AG09309 (cell line): ENCODE data around the gene DNAI1.

Experiments
- DNase-seq: peaks from one replicate; pipeline ENCODE4 v3.0.0-alpha.2; 2010; ENCODE audit warnings: low read depth
- H3K4me3 ChIP-seq: 2 replicates; pipeline ENCODE4 v1.5.1; 2011; ENCODE audit warnings: mild to moderate bottlenecking, low read depth, low read length, moderate library complexity; ENCODE audit not compliant: control insufficient read depth
- TF ChIP-seq, protein P1 (sequence below): IDR thresholded peaks from 2 replicates; pipeline ENCODE4 v1.5.1; 2011; ENCODE audit warnings: mild to moderate bottlenecking, low read depth, low read length, inconsistent platforms; ENCODE audit not compliant: insufficient read depth, control insufficient read depth; ENCODE audit errors: missing control alignments

Gene DNAI1

DNA sequence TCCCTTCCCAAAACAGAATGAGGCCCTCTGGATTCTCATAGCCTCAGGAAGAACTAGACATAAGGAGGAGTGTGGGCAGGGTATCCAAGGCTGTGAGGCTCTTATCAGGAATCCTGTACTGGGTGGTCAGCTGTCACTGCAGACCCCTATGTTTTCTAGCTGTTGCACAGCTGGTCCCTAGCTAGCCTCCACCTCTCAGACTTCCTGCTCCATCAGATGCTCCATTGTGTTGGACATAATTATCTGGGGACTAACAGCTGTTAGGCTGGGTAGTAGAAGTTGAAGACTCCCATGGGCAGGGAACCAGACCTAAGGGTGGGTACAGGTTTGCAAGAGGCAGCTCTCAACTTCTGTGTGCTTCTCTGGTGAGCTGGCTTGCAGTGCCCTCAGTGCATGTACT lies 18.6 kb upstream of the DNAI1 start:
- no peak for DNase-seq
- H3K4me3 ChIP-seq: no peak overlapping the region
- TF ChIP-seq, protein P1, sequence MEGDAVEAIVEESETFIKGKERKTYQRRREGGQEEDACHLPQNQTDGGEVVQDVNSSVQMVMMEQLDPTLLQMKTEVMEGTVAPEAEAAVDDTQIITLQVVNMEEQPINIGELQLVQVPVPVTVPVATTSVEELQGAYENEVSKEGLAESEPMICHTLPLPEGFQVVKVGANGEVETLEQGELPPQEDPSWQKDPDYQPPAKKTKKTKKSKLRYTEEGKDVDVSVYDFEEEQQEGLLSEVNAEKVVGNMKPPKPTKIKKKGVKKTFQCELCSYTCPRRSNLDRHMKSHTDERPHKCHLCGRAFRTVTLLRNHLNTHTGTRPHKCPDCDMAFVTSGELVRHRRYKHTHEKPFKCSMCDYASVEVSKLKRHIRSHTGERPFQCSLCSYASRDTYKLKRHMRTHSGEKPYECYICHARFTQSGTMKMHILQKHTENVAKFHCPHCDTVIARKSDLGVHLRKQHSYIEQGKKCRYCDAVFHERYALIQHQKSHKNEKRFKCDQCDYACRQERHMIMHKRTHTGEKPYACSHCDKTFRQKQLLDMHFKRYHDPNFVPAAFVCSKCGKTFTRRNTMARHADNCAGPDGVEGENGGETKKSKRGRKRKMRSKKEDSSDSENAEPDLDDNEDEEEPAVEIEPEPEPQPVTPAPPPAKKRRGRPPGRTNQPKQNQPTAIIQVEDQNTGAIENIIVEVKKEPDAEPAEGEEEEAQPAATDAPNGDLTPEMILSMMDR: no peak

DNA sequence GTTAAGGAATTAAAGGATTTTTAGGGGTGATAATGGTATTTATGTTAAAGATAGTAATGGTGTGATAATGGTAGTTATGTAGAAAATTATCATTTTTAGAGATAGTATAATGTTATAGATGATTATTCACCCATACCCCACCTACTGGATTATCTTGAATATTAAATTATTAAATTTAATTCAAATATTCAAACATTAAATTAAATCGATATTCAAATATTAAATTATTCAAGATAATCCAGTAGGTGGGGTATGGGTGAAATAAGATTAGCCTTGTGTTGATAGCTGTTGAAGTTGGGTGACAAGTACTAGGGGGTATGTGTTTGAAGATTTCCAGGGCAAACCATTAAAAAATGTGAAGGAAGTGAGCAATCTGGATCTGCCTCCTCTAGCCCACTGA lies 15.8 kb upstream of the DNAI1 start:
- H3K4me3 ChIP-seq: no peak overlapping the region
- TF ChIP-seq, protein P1: no peak

DNA sequence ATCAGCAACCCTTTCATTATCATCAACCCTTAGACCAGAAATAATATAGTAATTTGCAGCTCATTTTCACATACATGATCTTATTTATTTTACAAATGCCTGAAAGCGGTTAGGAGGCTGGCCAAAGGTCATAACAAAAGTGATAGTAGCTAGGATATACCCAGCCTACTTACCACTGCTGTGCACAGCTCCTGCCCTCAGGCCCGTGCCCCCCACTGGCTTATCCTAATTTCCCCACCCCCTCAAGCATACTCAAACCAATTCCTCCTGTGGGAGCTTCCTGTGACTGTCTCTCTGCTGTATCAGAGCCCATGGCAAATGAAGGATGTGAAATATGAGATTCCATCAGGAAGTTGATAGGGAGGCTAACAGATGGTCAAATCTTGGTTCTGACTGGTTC lies 15.1 kb upstream of the DNAI1 start:
- H3K4me3 ChIP-seq: no peak overlapping the region
- no peak for DNase-seq
- TF ChIP-seq, protein P1: no peak

More for the DNA sequence above, 15.8 kb upstream of the DNAI1 start:
- no peak for DNase-seq

DNA sequence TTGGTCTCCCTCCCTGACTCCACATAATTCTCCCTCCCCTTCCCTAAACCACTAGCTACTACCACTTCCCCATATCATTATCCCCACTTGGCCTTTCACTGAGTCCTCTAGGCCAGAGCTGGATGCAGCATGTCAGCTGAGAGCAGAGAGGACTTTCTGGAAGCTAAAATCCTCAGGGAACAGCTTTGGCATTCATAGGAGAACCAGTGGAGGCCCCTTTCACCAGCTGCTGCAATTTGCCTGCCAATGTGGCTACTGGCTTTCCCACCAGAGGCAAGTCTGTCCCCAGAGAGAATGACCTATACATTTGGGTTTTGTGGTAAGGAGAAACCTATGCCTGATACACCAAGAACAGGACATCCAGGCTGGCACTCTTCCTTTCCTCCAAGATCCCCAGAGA lies 14.6 kb upstream of the DNAI1 start:
- TF ChIP-seq, protein P1: no peak
- H3K4me3 ChIP-seq: no peak overlapping the region
- DNase-seq: no peak

DNA sequence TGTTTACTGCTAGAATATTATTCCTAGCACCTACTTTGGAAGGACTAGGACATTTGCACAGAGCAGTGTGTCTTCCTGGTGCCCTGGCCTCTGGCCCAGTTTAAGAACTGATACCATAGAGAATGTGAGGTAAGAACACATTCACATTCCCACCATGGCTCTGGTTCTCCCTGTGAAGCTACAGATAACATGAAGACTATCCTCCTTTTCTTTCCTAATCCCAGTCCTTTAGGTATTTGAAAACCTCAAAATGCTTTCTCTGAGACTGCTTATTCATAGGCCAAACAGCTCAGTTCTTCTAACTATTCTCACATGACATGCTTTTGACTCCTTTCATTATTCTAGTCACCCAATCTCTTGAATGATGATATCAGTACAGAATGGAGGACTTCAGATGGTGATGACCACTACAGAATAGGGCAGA lies 12.1 kb upstream of the DNAI1 start:
- TF ChIP-seq, protein P1: no peak
- no peak for DNase-seq
- H3K4me3 ChIP-seq: no peak overlapping the region

DNA sequence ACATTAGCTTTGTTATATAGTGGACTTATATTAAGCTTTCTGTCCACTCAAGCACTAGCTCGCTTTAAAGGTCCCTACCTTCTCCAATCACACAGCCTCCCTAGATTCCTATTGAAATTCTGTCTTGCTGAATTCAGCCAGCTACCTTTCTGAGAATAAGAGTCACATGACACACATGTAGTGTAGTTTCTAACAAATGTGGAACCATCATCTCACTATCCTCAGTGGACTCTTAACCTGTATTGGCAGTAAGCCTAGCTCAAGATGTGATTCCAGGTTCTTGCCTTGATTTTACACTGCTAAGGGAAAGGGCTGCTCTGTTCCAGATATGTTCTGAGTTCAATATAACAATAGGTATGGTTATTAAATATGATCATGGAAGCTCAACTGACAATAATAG lies 11.7 kb upstream of the DNAI1 start:
- no peak for DNase-seq
- H3K4me3 ChIP-seq: no peak overlapping the region
- TF ChIP-seq, protein P1: no peak

DNA sequence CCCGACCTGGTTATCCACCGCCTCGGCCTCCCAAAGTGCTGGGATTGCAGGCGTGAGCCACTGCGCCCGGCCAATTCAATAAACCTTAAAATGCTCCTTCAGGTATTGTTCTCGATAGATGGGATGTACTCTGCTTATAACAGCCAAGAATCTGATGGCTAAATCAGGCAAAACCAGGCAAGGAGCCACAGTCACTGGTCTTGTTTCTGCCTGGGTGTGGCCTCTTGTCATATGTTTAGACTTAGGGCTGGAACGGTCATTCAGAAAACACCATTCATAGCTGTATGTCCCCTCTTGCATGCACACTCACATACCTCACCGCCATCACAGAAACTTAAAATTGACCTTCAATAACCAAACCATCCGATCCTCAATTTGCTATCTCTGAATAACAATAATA lies 8.0 kb upstream of the DNAI1 start:
- no peak for DNase-seq
- TF ChIP-seq, protein P1: no peak
- H3K4me3 ChIP-seq: no peak overlapping the region
